ENCODE results near the gene SLCO1C1.
"Not testable (repeated sequence)": the region's sequence is repeated elsewhere in the genome, so short reads cannot be mapped to it uniquely, and the experiment has no call there.

Gene SLCO1C1, protein sequence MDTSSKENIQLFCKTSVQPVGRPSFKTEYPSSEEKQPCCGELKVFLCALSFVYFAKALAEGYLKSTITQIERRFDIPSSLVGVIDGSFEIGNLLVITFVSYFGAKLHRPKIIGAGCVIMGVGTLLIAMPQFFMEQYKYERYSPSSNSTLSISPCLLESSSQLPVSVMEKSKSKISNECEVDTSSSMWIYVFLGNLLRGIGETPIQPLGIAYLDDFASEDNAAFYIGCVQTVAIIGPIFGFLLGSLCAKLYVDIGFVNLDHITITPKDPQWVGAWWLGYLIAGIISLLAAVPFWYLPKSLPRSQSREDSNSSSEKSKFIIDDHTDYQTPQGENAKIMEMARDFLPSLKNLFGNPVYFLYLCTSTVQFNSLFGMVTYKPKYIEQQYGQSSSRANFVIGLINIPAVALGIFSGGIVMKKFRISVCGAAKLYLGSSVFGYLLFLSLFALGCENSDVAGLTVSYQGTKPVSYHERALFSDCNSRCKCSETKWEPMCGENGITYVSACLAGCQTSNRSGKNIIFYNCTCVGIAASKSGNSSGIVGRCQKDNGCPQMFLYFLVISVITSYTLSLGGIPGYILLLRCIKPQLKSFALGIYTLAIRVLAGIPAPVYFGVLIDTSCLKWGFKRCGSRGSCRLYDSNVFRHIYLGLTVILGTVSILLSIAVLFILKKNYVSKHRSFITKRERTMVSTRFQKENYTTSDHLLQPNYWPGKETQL

DNA sequence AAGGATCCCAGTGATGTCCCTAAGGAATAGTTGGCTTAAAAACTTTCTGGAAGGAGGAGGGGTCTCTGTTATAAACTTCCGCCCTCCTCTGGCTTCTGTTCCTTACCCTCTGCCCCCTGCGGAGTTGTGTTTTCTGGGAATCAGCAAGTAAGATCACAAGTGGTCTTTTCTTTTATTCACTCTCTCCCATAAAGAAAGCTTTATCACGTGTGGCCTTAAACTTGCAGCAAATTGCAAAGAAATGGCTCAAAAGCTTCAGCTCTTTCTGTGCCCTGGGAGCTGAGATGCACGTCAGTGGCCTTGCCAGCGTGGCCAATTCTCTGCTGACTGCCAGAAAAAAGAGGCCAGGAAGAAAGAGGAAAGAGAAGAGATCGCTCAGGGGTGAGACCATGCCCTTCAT lies at the start of gene SLCO1C1:
SLCO1C1 (plus strand) TSS at position 101 of the 400 bp plus-strand sequence. CDS start 4,245 bp downstream, outside the sequence.
- DNase-seq (ENCODE audit: low read depth in 2 of 3, low spot score in 1 of 3) = no peak

DNA sequence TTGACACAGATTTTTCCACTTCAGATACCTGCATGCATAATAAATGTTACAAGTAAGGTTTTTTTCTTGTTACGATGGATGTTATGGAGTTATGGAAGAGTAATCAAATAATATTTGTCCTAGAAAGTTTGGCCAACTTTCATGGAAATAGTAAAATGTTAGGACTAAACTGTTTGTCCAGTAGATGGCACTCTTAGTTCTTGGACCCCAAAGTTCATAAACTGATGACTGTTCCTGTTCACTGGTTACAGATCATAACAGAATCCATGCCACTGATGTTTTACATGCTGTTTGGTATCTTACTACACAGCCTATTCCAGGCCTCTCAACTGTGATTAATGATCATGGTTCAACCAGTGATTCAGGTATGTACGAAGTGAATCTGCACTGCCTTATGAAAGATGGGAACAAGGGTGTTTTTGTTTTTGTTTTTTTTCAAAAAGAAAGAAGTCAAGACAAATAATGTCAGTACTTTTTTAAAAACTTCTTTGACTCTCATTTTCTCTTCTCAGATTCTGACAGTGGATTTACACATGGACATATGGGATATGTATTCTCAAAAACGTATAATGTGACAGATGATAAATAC lies 48.8 kb upstream of the SLCO1C1 start:
- DNase-seq (ENCODE audit: low read depth in 2 of 3, low spot score in 1 of 3) = peak in 1 of 3 donors; percentile 1

DNA sequence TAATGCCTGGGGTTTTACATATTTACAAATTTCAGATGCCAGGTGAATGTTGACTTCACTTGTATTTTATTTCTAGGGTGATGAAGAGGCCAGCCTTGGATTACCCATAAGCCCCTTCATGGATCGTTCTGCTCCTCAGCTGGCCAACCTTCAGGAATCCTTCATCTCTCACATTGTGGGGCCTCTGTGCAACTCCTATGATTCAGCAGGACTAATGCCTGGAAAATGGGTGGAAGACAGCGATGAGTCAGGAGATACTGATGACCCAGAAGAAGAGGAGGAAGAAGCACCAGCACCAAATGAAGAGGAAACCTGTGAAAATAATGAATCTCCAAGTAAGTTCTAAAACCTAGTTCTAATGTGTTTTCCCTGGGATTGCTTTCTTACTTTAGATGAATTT lies 41.3 kb upstream of the SLCO1C1 start:
- DNase-seq (ENCODE audit: low read depth in 2 of 3, low spot score in 1 of 3) = no peak

DNA sequence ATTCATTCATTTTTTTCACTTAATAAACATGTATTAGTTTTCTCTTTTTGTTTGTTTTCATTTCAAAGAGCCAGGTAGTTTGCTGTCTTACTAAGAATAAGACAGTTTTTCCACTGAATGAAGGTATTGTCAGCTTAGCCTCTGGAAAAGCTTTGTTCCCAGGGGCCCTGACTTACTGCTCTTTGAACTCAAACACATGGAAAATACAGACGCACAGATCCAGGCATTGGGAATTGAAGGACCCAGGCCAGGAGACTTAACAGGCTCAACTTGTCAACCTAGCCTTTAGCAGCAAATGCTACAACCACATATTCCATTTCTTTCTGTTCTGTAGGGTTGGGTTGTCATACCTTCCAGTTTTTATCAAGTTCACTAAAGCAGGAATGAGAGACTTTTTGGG lies 38.5 kb upstream of the SLCO1C1 start:
- no peak for DNase-seq (ENCODE audit: low read depth in 2 of 3, low spot score in 1 of 3)

DNA sequence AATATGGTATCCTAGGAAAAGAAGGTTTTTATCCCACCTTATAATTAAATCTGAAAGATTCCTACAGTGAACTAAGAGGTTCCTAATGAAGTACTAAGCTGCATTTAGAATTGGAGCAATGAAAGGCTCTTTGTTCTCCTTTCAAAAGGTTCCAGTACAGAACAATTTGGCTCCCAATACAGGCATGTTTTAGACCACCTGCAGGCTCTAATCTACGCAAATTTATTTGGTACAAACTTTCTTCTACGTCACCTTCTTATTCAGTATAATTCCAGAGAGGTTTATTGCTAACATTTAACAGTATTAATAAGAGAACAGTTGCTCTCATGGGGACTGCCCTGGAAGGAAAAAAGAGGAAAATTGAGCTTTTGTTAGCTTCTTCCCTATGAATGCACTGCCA lies 37.6 kb upstream of the SLCO1C1 start:
- no peak for DNase-seq (ENCODE audit: low read depth in 2 of 3, low spot score in 1 of 3)

DNA sequence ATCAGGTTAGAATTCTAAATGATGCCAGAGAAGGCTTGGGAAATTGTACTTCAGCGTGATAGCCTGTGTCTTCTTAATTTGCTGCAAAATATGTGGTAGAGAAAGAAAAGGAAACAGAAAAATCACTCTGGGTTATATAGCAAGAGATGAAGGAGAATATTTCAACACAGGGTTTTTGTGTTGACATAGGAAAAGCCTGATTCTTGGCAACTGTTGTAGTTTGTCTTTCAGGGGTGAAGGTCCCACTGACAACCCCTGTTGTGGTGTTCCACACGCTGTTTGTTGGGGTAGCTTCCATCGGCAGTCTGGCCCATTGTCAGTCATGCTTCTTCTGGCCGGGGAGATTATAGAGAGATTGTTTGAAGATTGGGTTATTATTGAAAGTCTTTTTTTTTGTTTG lies 13.8 kb upstream of the SLCO1C1 start:
- DNase-seq (ENCODE audit: low read depth in 2 of 3, low spot score in 1 of 3) = no peak

DNA sequence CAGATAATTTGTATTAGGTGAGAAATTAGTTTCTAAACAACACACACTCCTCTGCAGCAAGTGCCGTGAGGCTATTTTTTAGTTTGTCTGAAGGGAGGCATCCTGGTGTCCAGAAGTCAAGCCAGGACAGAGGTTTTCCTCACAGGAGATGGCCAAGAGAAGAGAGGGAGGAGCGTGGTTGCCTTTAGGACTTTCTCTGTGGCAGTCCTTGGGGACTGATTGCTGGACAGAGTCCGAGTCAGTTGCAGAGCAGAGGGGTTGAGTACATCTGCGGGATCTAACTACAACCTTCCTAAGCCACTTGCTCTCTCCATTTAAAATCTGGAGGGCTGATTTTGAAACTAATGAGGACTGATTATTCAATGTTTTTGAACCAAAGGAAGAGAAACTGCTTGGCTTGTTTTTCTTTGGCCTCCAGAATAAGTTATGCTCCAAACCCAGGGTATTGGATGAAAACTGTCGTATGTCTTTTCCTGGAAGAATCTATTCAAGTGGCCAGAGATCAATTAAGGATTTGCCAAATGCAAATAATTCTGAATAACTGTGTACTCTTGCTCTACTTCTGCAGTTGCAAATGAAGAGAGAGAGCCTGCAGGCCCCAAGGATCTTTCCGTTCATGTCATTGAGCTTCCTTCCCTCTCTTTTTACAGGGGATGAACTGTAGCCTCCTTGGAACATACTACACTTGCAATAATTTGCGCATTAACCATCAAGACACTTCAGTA lies 1.2 kb downstream of the SLCO1C1 start:
- DNase-seq (ENCODE audit: low read depth in 2 of 3, low spot score in 1 of 3) = no peak

DNA sequence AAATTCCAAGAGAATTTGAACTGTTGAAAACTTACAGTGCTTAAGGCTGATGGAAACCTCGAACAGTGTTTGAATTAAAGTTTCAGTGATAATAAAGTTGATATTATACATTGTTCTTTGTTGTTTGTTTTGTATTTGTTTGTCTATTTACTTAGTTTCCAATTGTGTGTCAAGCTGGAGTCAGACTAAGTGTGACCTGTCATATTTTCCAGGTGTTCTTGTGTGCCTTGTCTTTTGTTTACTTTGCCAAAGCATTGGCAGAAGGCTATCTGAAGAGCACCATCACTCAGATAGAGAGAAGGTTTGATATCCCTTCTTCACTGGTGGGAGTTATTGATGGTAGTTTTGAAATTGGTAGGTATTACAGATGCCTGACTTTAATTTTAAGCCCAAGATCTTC lies 6.0 kb downstream of the SLCO1C1 start:
- DNase-seq (ENCODE audit: low read depth in 2 of 3, low spot score in 1 of 3) = no peak

DNA sequence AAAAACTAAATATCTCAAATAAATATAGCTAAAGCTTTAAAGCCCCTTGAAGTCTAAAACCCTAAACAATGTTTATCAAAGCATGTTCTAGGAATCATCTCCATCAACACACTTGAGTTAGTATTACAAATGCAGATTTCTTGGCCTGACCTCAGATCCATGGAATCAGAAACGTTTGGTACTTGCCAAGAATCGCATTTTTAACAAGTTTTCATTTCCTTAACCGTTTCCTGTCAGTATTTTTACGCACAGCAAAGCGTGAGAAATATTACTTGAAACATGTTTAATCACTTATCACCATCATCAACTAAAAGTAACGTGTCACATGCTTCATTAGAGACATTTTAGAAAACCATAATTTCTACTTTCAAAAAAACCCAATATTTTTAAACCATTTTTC lies 9.7 kb downstream of the SLCO1C1 start:
- DNase-seq (ENCODE audit: low read depth in 2 of 3, low spot score in 1 of 3) = no peak

DNA sequence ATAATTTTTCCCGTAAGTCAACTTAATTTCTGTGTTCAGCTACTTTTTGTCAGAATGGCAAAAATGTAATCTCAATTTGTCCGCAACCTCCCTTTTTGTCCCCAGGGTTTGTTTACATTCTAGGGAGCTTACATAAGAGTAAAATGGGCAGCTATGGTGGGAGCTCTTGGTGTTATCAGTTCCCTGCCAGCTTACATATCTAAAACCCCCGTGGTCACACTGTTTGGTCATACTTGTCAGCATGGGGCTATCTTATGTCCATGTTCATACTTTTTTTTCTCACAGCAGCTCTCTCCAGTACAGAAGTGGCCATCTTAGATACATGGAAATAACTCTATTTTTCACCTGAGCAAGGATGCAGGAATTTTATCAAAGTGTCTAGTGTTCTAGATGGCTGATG lies 16.7 kb downstream of the SLCO1C1 start:
- no peak for DNase-seq (ENCODE audit: low read depth in 2 of 3, low spot score in 1 of 3)

DNA sequence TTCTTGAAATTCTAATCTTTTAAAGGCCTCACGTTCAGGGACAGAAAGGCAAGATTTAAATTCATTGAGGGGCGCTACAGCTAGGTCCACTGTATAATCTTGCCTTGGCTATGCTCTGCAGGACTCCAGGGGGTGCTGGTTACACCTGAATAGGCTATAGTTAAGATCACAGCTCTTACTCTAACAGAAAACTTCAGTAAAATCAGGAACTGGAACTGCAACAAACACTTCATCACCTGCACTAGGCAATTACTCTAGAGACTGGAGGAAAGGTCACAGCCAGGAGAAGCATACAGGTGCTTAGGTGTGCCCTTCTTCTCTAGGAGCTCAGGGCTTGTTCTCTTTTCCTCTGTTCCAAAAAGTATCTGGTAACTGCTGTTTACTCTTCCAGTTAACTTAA lies 20.9 kb downstream of the SLCO1C1 start:
- DNase-seq (ENCODE audit: low read depth in 2 of 3, low spot score in 1 of 3) = no peak

DNA sequence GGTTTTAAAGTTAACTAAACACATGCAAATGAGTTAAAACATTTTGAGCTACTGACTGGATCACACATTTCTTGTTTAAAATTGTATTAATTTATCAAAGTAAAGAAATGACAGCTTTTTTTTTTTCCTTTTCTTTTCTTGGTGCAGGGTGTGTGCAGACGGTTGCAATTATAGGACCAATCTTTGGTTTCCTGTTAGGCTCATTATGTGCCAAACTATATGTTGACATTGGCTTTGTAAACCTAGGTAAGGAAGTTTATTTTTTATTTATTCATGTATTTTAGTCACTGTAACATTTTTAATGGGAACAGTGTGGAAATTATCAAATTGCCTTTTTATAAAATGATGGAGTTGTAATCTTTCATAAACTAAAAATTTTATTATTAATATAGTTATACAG lies 21.9 kb downstream of the SLCO1C1 start:
- DNase-seq (ENCODE audit: low read depth in 2 of 3, low spot score in 1 of 3) = no peak

DNA sequence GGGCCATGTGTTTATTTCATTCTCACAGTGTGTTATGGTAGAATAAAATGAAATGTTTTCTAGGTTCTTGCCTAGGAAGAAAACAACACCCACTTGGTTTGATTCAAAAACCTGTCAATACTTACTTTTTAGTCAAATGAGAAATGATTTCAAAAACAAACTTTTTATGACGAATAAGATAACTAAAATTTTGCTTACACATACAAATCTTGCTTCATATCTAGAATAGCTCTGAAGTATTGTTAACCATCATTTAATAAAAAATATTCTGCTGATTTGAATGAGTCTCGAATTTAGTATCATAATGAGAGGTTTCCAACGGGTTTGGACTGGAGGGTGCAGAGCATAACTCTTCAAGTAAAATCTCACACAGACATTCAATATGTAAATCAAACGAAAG lies 23.2 kb downstream of the SLCO1C1 start:
- DNase-seq (ENCODE audit: low read depth in 2 of 3, low spot score in 1 of 3) = no peak

DNA sequence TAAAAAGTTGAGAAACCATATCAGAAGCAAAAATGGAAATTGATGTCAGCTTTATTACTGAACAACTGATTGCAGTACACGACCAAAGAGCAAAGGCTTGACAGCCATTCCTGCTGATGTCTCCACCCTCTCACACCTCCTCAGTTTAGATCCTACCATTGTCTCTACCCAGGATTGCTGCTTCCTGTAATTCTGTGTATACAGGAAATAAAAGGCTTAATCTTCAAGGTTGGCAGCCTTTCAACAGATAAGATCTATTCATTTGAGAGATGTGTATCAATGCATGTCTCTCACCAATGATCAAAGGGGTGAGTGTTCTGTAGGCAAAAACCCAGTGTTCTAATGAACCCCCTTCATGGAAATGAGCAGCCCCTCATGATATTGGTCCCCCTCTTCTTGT lies 27.0 kb downstream of the SLCO1C1 start:
- DNase-seq (ENCODE audit: low read depth in 2 of 3, low spot score in 1 of 3) = no peak

DNA sequence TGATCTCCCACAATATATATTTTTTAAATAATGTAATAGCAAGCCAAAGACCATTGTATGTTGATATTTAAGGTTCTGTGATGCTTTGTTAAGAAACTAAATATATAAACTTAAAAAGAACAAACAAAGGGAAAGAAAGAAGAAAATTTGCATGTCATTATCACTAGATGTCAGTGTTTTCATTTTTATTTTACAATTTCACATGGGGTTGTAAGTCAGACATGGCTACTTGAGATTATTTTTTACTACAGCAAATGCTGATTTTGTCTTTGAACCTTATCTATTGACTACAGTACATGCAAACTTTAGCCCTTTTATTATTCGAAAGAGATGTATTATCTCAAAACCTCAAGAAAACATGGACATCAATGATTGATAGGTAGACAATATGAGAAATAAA lies 36.1 kb downstream of the SLCO1C1 start:
- no peak for DNase-seq (ENCODE audit: low read depth in 2 of 3, low spot score in 1 of 3)

DNA sequence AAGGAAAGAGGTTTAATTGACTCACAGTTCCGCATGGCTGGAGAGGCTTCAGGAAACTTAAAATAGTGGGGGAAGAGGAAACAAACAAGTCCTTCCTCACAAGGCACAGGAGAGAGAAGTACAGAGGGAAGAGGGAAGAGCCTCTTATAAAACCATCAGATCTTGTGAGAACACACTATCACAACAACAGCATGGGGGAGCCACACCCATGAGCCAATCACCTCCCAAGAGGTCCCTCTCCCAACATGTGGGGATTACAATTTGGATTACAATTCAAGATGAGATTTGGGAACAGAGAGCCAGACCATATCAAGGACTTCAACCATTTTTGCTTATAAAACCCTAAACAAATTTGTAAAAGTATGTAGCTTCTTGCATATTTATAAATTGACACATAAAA lies 45.8 kb downstream of the SLCO1C1 start:
- DNase-seq (ENCODE audit: low read depth in 2 of 3, low spot score in 1 of 3) = no peak

DNA sequence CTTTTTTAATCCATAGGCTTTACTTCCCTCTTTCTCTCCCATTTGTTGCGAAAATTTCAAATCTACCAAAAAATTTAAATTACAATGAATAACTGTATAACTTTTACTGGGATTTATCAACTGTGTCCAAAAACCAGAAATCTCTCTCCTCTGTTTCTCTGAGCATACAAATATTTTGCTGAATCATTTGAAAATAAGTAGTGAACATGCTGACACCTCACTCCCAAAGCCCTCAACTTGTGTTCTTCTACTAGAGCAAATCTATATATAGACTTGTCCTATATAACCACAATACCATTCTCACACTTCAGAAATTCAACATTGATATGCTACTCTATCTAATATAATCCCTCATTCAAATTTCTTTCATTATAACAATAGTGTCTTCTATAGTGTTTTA lies 53.1 kb downstream of the SLCO1C1 start:
- DNase-seq (ENCODE audit: low read depth in 2 of 3, low spot score in 1 of 3) = no peak

DNA sequence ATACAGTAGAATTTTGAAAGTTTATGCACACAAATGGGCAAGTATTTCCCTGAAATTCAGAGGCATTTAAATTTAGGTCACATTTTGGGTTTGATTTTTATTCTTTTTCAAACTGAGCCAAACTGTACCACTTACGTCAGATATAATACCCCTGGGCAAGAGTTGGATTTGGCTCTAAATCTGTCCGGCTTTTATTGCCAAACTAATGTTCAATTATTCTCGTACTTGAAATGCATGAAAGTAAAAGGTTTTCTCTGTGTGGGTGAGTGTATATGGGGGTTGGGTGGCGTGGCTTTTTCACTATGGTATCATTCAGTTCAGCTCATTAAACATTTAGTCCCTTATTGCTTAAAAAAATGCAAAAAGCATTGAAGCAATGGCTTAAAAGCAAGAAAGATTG lies 55.9 kb downstream of the SLCO1C1 start:
- DNase-seq (ENCODE audit: low read depth in 2 of 3, low spot score in 1 of 3) = no peak

DNA sequence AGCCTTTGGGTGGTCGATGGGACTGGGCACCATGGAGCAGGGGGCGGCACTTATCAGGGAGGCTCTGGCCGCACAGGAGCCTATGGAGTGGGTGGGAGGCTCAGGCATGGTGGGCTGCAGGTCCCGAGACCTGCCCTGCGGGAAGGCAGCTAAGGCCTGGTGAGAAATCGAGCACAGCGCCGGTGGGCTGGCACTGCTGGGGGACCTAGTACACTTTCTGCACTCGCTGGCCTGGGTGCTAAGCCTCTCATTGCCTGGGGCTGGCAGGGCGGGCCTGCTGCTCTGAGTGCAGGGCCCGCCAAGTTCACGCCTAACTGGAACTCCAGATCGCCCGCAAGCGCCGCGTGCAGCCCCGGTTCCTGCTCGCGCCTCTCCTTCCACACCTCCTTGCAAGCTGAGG lies 82.3 kb downstream of the SLCO1C1 start:
- no peak for DNase-seq (ENCODE audit: low read depth in 2 of 3, low spot score in 1 of 3)

DNA sequence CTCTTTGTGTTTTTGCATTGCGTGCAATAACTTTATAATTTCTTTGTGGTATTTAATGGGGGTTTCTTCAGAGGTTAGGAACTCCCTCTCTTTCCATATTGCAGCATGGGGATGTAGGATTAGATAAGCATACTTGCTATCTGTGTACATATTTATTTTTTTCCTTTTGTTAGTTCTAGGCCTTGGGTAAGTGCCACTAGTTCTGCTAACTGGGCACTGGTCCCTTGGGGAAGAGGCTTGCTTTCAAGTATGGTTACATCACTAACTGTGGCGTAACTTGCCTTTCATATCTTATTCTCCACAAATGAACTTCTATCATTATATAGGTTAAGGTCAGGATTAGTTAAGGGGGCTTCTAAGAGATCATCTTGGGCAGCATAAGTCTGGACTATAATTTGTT lies 83.8 kb downstream of the SLCO1C1 start:
- no peak for DNase-seq (ENCODE audit: low read depth in 2 of 3, low spot score in 1 of 3)

DNA sequence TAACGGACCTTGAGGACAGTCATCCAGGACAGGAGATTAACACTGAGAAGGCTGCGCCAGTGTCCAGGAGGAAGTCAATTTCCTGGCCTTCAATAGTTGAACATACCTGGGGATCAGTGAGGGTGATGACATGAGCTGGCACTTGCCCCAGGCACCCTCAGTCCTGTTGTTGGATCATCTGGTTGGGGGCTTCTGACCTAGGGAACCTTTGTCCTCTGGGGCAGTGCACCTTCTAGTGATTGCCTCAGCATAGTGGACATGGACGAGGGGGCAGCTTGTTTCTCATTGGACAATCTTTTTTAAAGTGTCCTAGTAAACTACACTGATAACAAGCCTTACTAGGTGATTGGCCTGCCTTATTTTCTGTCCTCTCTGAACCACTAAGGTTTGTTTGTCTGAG lies 84.8 kb downstream of the SLCO1C1 start:
- DNase-seq (ENCODE audit: low read depth in 2 of 3, low spot score in 1 of 3) = not testable (repeated sequence)

Measured in stimulated activated CD4-positive, alpha-beta T cell treated with anti-CD3 and anti-CD28 coated beads, Interleukin-12 subunit alpha, Interleukin-12 subunit beta, amount 100 ng/mL, for 48 hours (primary cell).